ENCODE results near the gene JDP2.

Gene JDP2

DNA sequence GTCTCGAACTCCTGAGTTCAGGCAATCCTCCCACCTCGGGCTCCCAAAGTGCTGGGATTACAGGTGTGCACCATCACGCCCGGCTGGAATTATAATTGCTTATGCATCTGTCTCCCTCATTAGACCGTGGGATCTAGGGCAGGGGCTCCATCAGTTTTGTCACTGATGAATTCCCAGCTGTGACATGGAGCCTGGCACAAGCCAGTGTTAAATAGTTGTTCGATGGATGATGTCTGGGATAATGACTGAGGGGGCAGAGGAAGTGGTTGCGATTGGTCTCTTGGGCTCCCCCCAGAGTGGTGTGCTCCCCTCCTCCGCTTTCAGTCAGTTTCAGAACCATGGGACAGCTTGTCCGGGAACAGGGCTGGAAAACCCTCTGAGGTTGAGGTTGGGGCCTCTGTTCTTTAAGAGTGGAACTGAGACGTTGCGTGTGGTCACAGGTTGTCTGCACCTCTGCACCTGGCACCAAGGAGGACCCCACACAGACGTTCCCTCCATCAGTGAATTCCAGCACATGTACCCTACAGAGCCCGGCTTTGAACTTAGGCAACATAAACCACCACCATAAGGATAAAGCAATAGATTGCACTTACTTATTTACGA is 63.7 kb downstream of the JDP2 start:
- no peak for DNase-seq

DNA sequence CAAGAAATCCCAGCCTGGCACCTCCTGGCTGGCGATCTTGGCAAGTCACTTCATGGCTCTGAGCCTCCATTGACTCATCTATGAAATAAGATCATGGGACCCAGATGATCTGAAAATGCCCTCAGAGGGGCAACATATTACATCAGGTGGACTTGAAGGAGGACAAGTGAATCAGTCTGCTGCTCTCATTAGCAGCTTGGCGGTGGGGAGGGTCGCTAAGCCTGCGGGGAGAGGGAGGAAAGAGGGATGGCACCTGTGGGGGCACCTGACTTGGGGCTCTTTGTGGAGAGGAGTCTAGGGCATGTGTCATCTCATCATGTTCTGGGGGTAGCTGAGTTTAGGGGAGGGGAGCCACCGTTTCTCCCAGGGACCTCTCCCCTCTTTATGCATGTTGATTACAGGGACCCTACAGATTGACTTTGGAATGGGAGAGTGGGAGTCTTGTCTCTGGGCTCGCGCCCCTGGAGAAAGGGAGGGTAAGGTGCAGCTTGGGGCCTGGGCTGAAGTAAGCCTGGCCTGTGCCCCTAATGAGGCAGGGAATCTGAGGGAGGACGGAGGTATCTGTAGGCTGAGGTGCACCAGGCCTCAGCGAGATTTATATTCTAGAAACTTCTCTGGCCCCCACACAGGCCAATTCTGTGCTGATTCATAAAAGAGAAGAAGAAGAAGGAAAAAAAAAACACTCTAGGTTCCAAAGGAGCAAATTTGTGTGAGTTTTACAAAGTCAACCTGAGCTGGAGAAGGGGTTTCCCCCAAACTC is 65.2 kb downstream of the JDP2 start:
- DNase-seq, result no peak

GRCh38 chr14:75493592-75494087 is 65.8 kb downstream of the JDP2 start:
- no peak for DNase-seq

GRCh38 chr14:75494896-75495295 is 67.1 kb downstream of the JDP2 start:
- DNase-seq, result no peak

DNA sequence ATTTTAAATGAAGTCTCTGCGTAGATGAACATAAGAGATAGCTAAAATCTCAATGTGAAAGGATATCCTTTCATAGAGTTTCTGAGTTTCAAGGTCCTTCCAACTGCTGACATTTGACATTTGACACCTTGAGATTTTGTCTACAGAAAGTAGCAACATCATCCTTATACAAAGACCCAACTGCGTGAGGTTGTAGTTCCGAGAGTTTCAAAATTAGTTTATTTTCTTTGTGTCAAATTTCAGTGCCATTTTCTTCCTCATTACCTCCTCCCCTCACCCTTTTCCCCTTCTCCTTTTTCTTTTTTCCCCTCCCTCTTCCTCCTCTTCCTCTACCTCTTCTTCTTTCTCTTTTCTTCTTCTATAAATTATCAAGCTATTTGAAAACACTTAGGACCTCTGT is 67.6 kb downstream of the JDP2 start:
- DNase-seq, result no peak

GRCh38 chr14:75495882-75496281 is 68.1 kb downstream of the JDP2 start:
- DNase-seq, result no peak

DNA sequence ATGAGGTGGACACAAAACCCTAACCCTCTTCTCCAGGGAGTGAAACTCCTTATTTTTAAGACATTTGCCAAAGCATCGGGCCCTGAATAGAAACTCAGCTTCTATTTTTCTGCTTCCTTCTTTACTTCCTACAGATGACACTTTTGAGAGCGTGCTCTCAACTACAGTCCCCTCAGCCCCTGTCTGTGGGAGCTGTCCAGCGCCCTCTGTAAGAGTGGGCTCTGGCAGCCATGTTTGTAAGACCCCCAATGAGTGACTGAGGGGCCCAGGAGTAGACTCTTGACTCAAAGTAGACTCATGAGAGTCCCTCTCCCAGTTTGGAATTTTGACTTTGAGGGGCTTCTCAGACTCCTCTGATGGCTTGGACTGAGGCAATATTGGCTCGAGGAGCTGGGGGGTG is 68.9 kb downstream of the JDP2 start:
- no peak for DNase-seq

GRCh38 chr14:75497191-75497590 is 69.4 kb downstream of the JDP2 start:
- no peak for DNase-seq

DNA sequence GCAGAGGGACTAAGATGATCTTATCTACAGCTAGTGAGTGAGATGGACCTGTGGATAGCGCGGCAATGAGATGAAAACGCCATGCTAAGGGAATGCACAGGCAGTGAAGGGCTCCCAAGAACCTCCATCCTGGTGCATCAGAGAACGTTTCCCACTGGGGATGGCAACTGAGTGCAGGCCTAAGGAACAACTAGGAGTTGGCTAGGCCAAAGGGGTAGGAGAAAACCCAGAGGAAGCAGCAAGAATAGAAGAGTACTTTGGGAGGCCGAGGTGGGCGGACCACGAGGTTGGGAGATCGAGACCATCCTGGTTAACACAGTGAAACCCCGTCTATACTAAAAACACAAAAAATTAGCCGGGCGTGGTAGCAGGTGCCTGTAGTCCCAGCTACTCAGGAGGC is 69.9 kb downstream of the JDP2 start:
- DNase-seq, result no peak

GRCh38 chr14:75499084-75499875 is 71.5 kb downstream of the JDP2 start:
- no peak for DNase-seq

- DNase-seq, result no peak
Measured at GRCh38 chr14:75501080-75501479, 73.3 kb downstream of the JDP2 start.

GRCh38 chr14:75504411-75504810 is 76.6 kb downstream of the JDP2 start:
- DNase-seq, result no peak

GRCh38 chr14:75506930-75507329 is 79.1 kb downstream of the JDP2 start:
- DNase-seq, result no peak

GRCh38 chr14:75510547-75510946 is 82.7 kb downstream of the JDP2 start:
- DNase-seq, result no peak

GRCh38 chr14:75511201-75511600 is 83.4 kb downstream of the JDP2 start:
- no peak for DNase-seq

DNA sequence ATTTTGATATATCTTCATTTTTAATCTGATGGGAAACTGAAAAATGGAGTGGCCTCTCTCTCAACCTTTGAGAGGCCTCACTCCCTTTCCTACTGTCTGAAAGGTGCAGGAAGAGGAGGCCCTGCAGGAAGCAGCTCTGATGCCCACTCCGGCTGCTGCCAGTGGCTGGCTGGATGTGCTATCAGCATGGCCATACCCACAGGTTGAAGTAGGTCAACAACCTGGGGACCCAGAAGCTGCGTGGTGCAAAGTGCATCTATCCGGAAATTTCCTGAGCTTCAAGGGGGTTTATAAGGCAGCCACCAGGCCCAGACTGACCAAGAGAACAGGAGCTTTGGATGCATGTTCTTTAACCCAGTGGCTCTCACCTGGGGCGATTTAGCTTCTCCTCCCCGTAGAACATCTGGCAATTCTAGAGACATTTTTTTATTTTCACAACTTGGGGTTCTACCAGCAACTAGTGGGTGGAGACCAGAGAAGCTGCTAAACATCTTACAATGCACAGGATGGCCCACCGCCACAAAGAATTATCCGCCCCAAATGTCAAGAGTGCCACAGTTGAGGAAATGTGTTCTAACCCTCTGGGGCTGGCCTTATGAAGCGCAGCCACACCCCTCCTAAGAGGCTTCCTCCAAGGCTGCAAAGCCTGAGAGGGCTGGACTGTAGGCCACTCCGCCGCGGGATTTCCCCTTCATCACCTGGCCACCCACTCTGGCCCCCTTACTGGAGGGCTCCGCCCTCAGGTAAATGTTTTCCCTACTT is 86.3 kb downstream of the JDP2 start:
- DNase-seq, result no peak

DNA sequence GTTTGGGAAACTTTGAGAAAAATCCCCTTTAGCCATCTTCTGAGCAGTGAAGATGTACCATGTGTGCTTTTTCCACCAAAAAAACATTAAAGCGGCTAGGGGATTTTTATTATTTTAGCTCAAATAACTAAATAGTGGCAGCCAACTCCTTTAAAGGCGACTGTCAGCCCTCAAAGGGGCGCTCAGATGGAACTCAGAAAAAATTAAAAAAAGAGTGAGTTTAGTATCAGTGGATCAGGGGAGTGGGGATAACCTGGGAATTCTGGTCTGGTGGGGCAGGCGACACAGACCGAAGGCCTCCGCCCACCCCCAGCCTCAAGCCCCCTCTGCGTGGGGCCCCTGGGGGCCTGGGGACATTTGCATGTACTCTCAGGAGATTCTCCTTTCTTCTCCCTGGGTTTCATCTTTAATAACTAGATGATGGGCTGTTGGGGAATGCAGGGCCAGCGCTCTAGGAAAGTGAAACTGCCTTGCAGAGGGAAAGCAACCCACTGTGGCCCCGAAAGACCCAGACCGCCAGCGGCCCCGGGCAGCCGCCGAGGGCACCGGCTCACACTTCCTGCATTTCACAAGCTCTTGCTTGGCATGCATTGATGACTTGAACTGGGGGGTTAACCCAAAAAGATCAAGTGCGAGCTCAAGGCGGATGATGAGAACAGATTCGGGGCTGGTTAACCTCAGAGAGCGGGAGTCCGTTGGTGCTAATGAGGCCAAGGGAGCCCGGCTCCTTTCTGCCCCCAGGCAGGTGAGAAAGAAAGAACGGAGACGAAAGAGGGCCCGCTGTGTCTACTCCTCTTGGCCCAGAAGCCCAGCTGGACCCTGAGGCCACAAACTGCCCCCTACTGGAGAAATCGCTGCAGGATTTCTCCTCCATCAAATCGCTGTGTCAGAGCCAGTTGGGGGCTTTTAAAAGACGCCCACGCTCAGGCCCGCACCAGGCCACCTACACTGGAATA is 87.1 kb downstream of the JDP2 start:
- peak; percentile 56 for DNase-seq

DNA sequence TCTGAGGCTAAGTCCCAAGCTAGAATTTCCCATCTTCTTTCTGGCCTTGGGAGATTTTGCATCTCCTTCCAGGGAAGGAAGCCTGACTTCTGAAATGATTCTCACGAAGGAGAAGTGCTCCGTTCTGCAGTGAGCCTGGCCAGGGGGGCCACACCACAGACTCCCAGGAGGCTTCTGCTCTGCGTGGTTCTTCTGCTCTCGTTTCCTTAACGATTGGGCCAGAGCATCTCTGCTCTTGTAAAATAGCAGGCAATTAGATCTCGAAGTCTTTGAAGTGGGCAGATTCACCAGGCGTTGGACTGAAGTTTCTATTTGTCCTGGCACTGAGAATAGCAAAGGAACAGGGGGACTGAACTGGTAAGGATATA is 87.8 kb downstream of the JDP2 start:
- no peak for DNase-seq

GRCh38 chr14:75518625-75519024 is 90.8 kb downstream of the JDP2 start:
- no peak for DNase-seq

DNA sequence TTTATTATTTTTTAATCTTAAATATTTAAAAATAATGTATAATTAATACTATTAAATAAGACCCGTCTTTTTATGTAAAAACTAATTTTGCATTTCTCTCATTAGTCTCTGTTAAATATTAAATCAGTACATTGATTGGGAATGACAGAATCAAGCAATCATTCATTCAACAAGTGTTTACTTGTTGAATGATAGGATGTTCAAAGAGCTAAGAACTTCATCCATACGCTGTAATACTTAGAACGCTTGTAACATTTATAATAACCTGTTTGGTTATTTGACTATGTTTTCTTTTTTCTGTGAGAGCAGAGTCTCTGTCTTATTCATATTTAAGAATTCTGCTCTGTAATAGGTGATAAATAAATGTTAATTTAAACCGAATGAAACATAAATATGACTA is 91.6 kb downstream of the JDP2 start:
- DNase-seq, result no peak

DNA sequence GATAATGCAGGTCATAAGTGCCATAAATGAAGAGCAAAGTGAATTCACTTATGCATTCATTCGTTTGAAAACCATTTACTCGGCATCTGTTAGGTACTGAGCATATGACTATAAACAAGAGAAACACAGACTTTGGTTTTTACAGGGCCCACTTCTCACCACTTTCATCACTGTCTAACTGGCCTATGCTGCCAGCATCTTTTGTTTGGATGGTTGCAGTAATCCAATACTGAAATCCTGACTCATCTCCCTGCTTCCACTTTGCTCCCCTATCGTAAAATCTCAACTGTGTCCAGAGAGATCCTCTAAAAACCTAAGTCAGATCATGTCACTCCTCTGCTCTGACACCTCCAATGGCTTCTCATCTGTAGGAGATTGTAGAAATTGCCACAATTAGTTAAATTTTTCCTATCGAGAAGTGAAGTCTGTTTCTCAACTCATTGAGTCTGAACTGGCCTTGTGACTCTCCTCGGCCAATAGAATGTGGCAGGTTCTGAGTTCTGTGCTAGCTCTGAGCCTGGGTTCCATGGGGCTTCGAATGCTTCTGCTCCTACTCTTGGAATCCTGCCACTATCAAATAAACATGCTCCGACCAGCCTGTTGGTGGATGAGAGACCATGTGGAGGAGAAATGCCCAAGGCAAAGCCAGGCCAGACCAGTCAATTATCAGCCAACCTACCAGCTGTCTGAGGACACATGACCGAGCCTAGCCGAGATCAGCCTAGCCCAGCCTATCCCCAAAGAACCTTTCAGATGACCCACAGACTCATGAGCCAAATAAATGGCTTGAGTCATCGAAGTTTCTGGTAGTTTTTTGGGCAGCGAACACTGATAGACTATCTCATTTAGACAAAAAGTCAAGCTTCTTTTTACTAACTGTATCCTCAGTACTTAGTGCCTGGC is 92.3 kb downstream of the JDP2 start:
- no peak for DNase-seq
